RWPE1 (cell line): Measurements from ENCODE around the gene KNTC1.
"Not testable (repeated sequence)": the region's sequence is repeated elsewhere in the genome, so short reads cannot be mapped to it uniquely, and the experiment has no call there.

Source experiments
- CTCF ChIA-PET: fragments of 350-600 bp; sonication (Branson Sonifier 250); formaldehyde crosslinking; extraction: SDS; loops from one replicate; lab custom pipeline; 2021; lab: Yijun Ruan, JAX
- POLR2A ChIA-PET: fragments of 400-600 bp; formaldehyde crosslinking; extraction: SDS; loops from one replicate; lab custom pipeline; 2020; ENCODE audit warnings: antibody characterized with exemption; ENCODE audit not compliant: low non-redundant PET; lab: Yijun Ruan, JAX
- DNase-seq: peaks from one replicate; pipeline ENCODE4 v3.0.0; 2012; ENCODE audit warnings: low spot score
- H3K27ac ChIP-seq: fragments of 450-650 bp; 2 replicates; pipeline ENCODE4 v1.5.1; 2017
- CTCF ChIP-seq: fragments of 450-650 bp; conservative IDR thresholded peaks from 2 replicates; pipeline ENCODE4 v1.5.1; 2017; ENCODE audit warnings: low read depth, mild to moderate bottlenecking

KNTC1 gene

GRCh38 chr12:122501489-122501989 lies 25.5 kb upstream of the KNTC1 start:
- ChIA-PET POLR2A (interaction anchor here (1.1 kb wide), 1 partner anchor 25 kb away, joined by 3 read pairs; the partner anchor contains the start of genes KNTC1 and RSRC2), CTCF (no interaction called here)
- H3K27ac ChIP-seq = peak overlapping the region; percentile 99
- no peak for DNase-seq
- no peak for TF ChIP-seq CTCF

GRCh38 chr12:122503147-122503751 lies 23.8 kb upstream of the KNTC1 start:
- CTCF ChIA-PET = interaction anchor here (0.6 kb wide), 1 partner anchor 14 kb away, joined by 3 read pairs; no protein-coding TSS in a partner anchor
- POLR2A ChIA-PET = no interaction called here
- TF ChIP-seq CTCF = no peak
- no peak for DNase-seq
- H3K27ac ChIP-seq = peak overlapping the region; percentile 55

GRCh38 chr12:122503783-122504590 lies 23.1 kb upstream of the KNTC1 start:
- CTCF ChIA-PET = no interaction called here
- no peak for DNase-seq
- peak overlapping the region; percentile 54 for H3K27ac ChIP-seq
- TF ChIP-seq CTCF = no peak
- POLR2A ChIA-PET = no interaction called here

GRCh38 chr12:122505419-122506051 lies 21.5 kb upstream of the KNTC1 start:
- POLR2A ChIA-PET = no interaction called here
- no peak for DNase-seq
- no peak overlapping the region for H3K27ac ChIP-seq
- TF ChIP-seq CTCF = no peak
- CTCF ChIA-PET = no interaction called here

GRCh38 chr12:122506393-122506938 lies 20.6 kb upstream of the KNTC1 start:
- DNase-seq = no peak
- ChIA-PET POLR2A (no interaction called here), CTCF (no interaction called here)
- TF ChIP-seq CTCF = no peak
- no peak overlapping the region for H3K27ac ChIP-seq

- ChIA-PET POLR2A (no interaction called here), CTCF (no interaction called here)
- no peak overlapping the region for H3K27ac ChIP-seq
- TF ChIP-seq CTCF = no peak
- no peak for DNase-seq
Measured at GRCh38 chr12:122508163-122508562, 18.9 kb upstream of the KNTC1 start.

GRCh38 chr12:122513028-122513427 lies 14.0 kb upstream of the KNTC1 start:
- H3K27ac ChIP-seq, CTCF ChIA-PET, DNase-seq: not testable (repeated sequence)
- POLR2A ChIA-PET = interaction anchor here (0.6 kb wide), 1 partner anchor 240 kb away, joined by 4 read pairs; the partner anchor contains the start of gene DENR
